ENCODE results near the gene HIPK2. TPM values are rescaled to one million over a fixed set of nuclear protein-coding genes. Genes with fewer than 3 reads are reported as not detected.

Gene HIPK2
- total RNA-seq, 3 donors from 2014 or later: 20.3 to 26.8 (median 26.1) TPM

- Mint-ChIP-seq H3K9me3 (no peaks in the 10 kb centered on the region), H3K4me1 (ENCODE audit: low read depth) (peaks cover 56% of the 10 kb centered on the region), H3K36me3 (ENCODE audit: insufficient read depth) (peaks cover 3% of the 10 kb centered on the region), H3K27me3 (ENCODE audit: low read depth) (no peaks in the 10 kb centered on the region), H3K4me3 (no peak overlapping the region)
- DNase-seq (no peak), ATAC-seq (no peak)
Observed at GRCh38 chr7:139752604-139753003, 25.2 kb downstream of the HIPK2 start.

GRCh38 chr7:139752148-139752547, 25.6 kb downstream of the HIPK2 start:
- DNase-seq (no peak), ATAC-seq (no peak)
- Mint-ChIP-seq H3K36me3 (ENCODE audit: insufficient read depth) (peaks cover 3% of the 10 kb centered on the region), H3K4me3 (no peak overlapping the region), H3K9me3 (no peaks in the 10 kb centered on the region), H3K4me1 (ENCODE audit: low read depth) (peaks cover 53% of the 10 kb centered on the region), H3K27me3 (ENCODE audit: low read depth) (no peaks in the 10 kb centered on the region)

- no peaks in the 10 kb centered on the region for H3K9me3 Mint-ChIP-seq
- H3K4me1 Mint-ChIP-seq (ENCODE audit: low read depth): peaks cover 55% of the 10 kb centered on the region
- no peak for ATAC-seq
Observed at GRCh38 chr7:139750459-139751095, 27.2 kb downstream of the HIPK2 start.

GRCh38 chr7:139749545-139749944, 28.3 kb downstream of the HIPK2 start:
- H3K36me3 Mint-ChIP-seq (ENCODE audit: insufficient read depth): peaks cover 2% of the 10 kb centered on the region
- no peaks in the 10 kb centered on the region for H3K9me3 Mint-ChIP-seq
- DNase-seq (no peak), ATAC-seq (no peak)
- H3K27me3 Mint-ChIP-seq (ENCODE audit: low read depth): no peaks in the 10 kb centered on the region
- H3K4me1 Mint-ChIP-seq (ENCODE audit: low read depth): peaks cover 53% of the 10 kb centered on the region
- no peak overlapping the region for H3K4me3 Mint-ChIP-seq

More at GRCh38 chr7:139750459-139751095, 27.2 kb downstream of the HIPK2 start:
- H3K27me3 Mint-ChIP-seq (ENCODE audit: low read depth): no peaks in the 10 kb centered on the region
- peaks cover 3% of the 10 kb centered on the region for H3K36me3 Mint-ChIP-seq (ENCODE audit: insufficient read depth)
- DNase-seq: no peak
- no peak overlapping the region for H3K4me3 Mint-ChIP-seq

GRCh38 chr7:139748941-139749340, 28.9 kb downstream of the HIPK2 start:
- ATAC-seq (no peak), DNase-seq (no peak)
- Mint-ChIP-seq H3K27me3 (ENCODE audit: low read depth) (no peaks in the 10 kb centered on the region), H3K4me3 (no peak overlapping the region), H3K36me3 (ENCODE audit: insufficient read depth) (peaks cover 4% of the 10 kb centered on the region), H3K4me1 (ENCODE audit: low read depth) (peaks cover 52% of the 10 kb centered on the region), H3K9me3 (no peaks in the 10 kb centered on the region)

- Mint-ChIP-seq H3K36me3 (ENCODE audit: insufficient read depth) (peaks cover 4% of the 10 kb centered on the region), H3K4me3 (no peak overlapping the region), H3K9me3 (no peaks in the 10 kb centered on the region), H3K27me3 (ENCODE audit: low read depth) (no peaks in the 10 kb centered on the region), H3K4me1 (ENCODE audit: low read depth) (peaks cover 54% of the 10 kb centered on the region)
- no peak for ATAC-seq
- no peak for DNase-seq
Observed at GRCh38 chr7:139748373-139748765, 29.4 kb downstream of the HIPK2 start.

GRCh38 chr7:139747662-139748372, 30.0 kb downstream of the HIPK2 start:
- Mint-ChIP-seq H3K9me3 (no peaks in the 10 kb centered on the region), H3K4me1 (ENCODE audit: low read depth) (peaks cover 54% of the 10 kb centered on the region), H3K27me3 (ENCODE audit: low read depth) (no peaks in the 10 kb centered on the region), H3K4me3 (no peak overlapping the region), H3K36me3 (ENCODE audit: insufficient read depth) (peaks cover 4% of the 10 kb centered on the region)
- ATAC-seq (no peak), DNase-seq (no peak)

GRCh38 chr7:139746652-139747051, 31.1 kb downstream of the HIPK2 start:
- Mint-ChIP-seq H3K4me3 (no peak overlapping the region), H3K9me3 (no peaks in the 10 kb centered on the region), H3K36me3 (ENCODE audit: insufficient read depth) (peaks cover 5% of the 10 kb centered on the region), H3K4me1 (ENCODE audit: low read depth) (peaks cover 49% of the 10 kb centered on the region), H3K27me3 (ENCODE audit: low read depth) (no peaks in the 10 kb centered on the region)
- no peak for ATAC-seq
- no peak for DNase-seq

- Mint-ChIP-seq H3K4me3 (no peak overlapping the region), H3K36me3 (ENCODE audit: insufficient read depth) (peaks cover 10% of the 10 kb centered on the region), H3K27me3 (ENCODE audit: low read depth) (no peaks in the 10 kb centered on the region), H3K9me3 (no peaks in the 10 kb centered on the region), H3K4me1 (ENCODE audit: low read depth) (peaks cover 45% of the 10 kb centered on the region)
- no peak for DNase-seq
- no peak for ATAC-seq
Observed at GRCh38 chr7:139745678-139746143, 32.1 kb downstream of the HIPK2 start.

- Mint-ChIP-seq H3K36me3 (ENCODE audit: insufficient read depth) (peaks cover 10% of the 10 kb centered on the region), H3K27me3 (ENCODE audit: low read depth) (no peaks in the 10 kb centered on the region), H3K4me3 (no peak overlapping the region), H3K4me1 (ENCODE audit: low read depth) (peaks cover 41% of the 10 kb centered on the region), H3K9me3 (no peaks in the 10 kb centered on the region)
- DNase-seq: no peak
- no peak for ATAC-seq
Observed at GRCh38 chr7:139744768-139745677, 32.8 kb downstream of the HIPK2 start.

- H3K4me1 Mint-ChIP-seq (ENCODE audit: low read depth): peaks cover 40% of the 10 kb centered on the region
- no peaks in the 10 kb centered on the region for H3K9me3 Mint-ChIP-seq
- no peaks in the 10 kb centered on the region for H3K27me3 Mint-ChIP-seq (ENCODE audit: low read depth)
Observed at GRCh38 chr7:139743967-139744767, 33.6 kb downstream of the HIPK2 start.

GRCh38 chr7:139743267-139743966, 34.4 kb downstream of the HIPK2 start:
- Mint-ChIP-seq H3K4me1 (ENCODE audit: low read depth) (peaks cover 42% of the 10 kb centered on the region), H3K4me3 (no peak overlapping the region), H3K9me3 (no peaks in the 10 kb centered on the region), H3K36me3 (ENCODE audit: insufficient read depth) (peaks cover 13% of the 10 kb centered on the region), H3K27me3 (ENCODE audit: low read depth) (no peaks in the 10 kb centered on the region)
- ATAC-seq (no peak), DNase-seq (no peak)

More at GRCh38 chr7:139743967-139744767, 33.6 kb downstream of the HIPK2 start:
- ATAC-seq: no peak
- H3K4me3 Mint-ChIP-seq: no peak overlapping the region
- no peak for DNase-seq
- peaks cover 13% of the 10 kb centered on the region for H3K36me3 Mint-ChIP-seq (ENCODE audit: insufficient read depth)

- no peak for ATAC-seq
- no peaks in the 10 kb centered on the region for H3K9me3 Mint-ChIP-seq
- H3K27me3 Mint-ChIP-seq (ENCODE audit: low read depth): no peaks in the 10 kb centered on the region
- H3K36me3 Mint-ChIP-seq (ENCODE audit: insufficient read depth): peaks cover 13% of the 10 kb centered on the region
- no peak overlapping the region for H3K4me3 Mint-ChIP-seq
- no peak for DNase-seq
- peaks cover 56% of the 10 kb centered on the region for H3K4me1 Mint-ChIP-seq (ENCODE audit: low read depth)
Observed at GRCh38 chr7:139741789-139742344, 35.9 kb downstream of the HIPK2 start.
